GM12878 (cell line): ENCODE results near the gene TMPRSS4. TPM values are rescaled to one million over a fixed set of nuclear protein-coding genes. Genes with fewer than 3 reads are reported as not detected.

Experiments used
- ATAC-seq: fragments of 200-7000 bp; cut with Tn5 transposase; 3 replicates; pipeline ENCODE4 v1.9.1; 2020; ENCODE audit warnings: mild to moderate bottlenecking, moderate library complexity
- BruUV-seq: library from RNA; stranded (reverse); fragments of 400-500 nt; replicated peaks from 2 replicates; lab custom pipeline; 2021; lab: Mats Ljungman, UMichigan
- CTCF ChIA-PET: fragments of 300-600 bp; sonication (Branson Sonifier 250); formaldehyde crosslinking; extraction: SDS; loops from one replicate; lab custom pipeline; 2021; ENCODE audit warnings: inconsistent platforms; lab: Yijun Ruan, JAX
- POLR2A ChIA-PET: fragments of 350-600 bp; formaldehyde crosslinking; extraction: SDS; loops from one replicate; lab custom pipeline; 2021; ENCODE audit warnings: inconsistent platforms; lab: Charles Lee
- RAD21 ChIA-PET: fragments of 300-600 bp; sonication (Branson Sonifier 250); formaldehyde crosslinking; loops from one replicate; lab custom pipeline; 2023; ENCODE audit warnings: antibody characterized with exemption; ENCODE audit not compliant: unreplicated experiment; lab: Charles Lee
- SMC1A ChIA-PET: fragments of 300-600 bp; sonication (Branson Sonifier 250); formaldehyde crosslinking; loops from one replicate; lab custom pipeline; 2023; ENCODE audit not compliant: unreplicated experiment, uncharacterized antibody; lab: Charles Lee
- DNase-seq: peaks from one replicate; pipeline ENCODE4 v3.0.0-alpha.2; 2011; ENCODE audit warnings: low read depth, low spot score
- FAIRE-seq: peaks from 3 replicates; lab custom pipeline; 2011; peaks lifted over from hg19 to GRCh38; lab: Jason Lieb, UNC
- H2AFZ ChIP-seq: 2 replicates; pipeline ENCODE4 v1.6.0; 2011; ENCODE audit warnings: low read depth, low read length, control low read depth; ENCODE audit not compliant: control insufficient read depth
- H3K27ac ChIP-seq: 2 replicates; pipeline ENCODE4 v1.5.1; 2011; ENCODE audit warnings: control low read depth; ENCODE audit not compliant: control insufficient read depth, insufficient read depth
- H3K27me3 ChIP-seq, 2 experiments: replicated peaks in 1 of 2; 2 replicates each; pipeline versions ENCODE4 v1.6.0 to v1.6.1; 2011; ENCODE audit warnings: low read length in 1 of 2; ENCODE audit not compliant: control insufficient read depth in 2 of 2, insufficient read depth in 2 of 2
- H3K36me3 ChIP-seq, 2 experiments: 2 replicates each; pipeline ENCODE4 v1.5.1; 2011; ENCODE audit warnings: low read length in 1 of 2; ENCODE audit not compliant: control insufficient read depth in 2 of 2, insufficient read depth in 2 of 2
- H3K4me1 ChIP-seq: 2 replicates; pipeline ENCODE4 v1.6.1; 2011; ENCODE audit warnings: mild to moderate bottlenecking, low read length, moderate library complexity, mixed read lengths; ENCODE audit not compliant: control insufficient read depth, insufficient read depth
- H3K4me2 ChIP-seq: 2 replicates; pipeline ENCODE4 v1.6.0; 2011; ENCODE audit warnings: control low read depth; ENCODE audit not compliant: control insufficient read depth, insufficient read depth
- H3K4me3 ChIP-seq: fragments of 200-600 bp; sonication (generic); 2 replicates; pipeline ENCODE4 v1.5.1; 2016
- H3K79me2 ChIP-seq: 2 replicates; pipeline ENCODE4 v1.6.0; 2011; ENCODE audit warnings: low read length; ENCODE audit not compliant: control insufficient read depth, insufficient read depth
- H3K9ac ChIP-seq: 2 replicates; pipeline ENCODE4 v1.8.0; 2011; ENCODE audit warnings: low read length, control low read depth, mixed read lengths; ENCODE audit not compliant: control insufficient read depth, insufficient read depth
- H3K9me3 ChIP-seq: replicated peaks from 3 replicates; pipeline ENCODE4 v1.5.1; 2011; ENCODE audit warnings: mild to moderate bottlenecking, low read length; ENCODE audit not compliant: control insufficient read depth, insufficient read depth
- H4K20me1 ChIP-seq: 2 replicates; pipeline ENCODE4 v1.6.0; 2011; ENCODE audit not compliant: control insufficient read depth, insufficient read depth
- CBX3 ChIP-seq: fragments of 200-600 bp; sonication (generic); IDR thresholded peaks from 2 replicates; pipeline ENCODE4 v1.6.1; 2016; ENCODE audit warnings: low read depth, borderline replicate concordance
- E4F1 ChIP-seq: fragments of 450-650 bp; IDR thresholded peaks from 2 replicates; pipeline ENCODE4 v1.6.1; 2018; ENCODE audit warnings: borderline replicate concordance, mild to moderate bottlenecking; ENCODE audit not compliant: partially characterized antibody
- GABPA ChIP-seq: IDR thresholded peaks from 2 replicates; pipeline ENCODE4 v1.6.1; 2014; ENCODE audit warnings: antibody characterized with exemption, low read depth, mild to moderate bottlenecking, inconsistent platforms
- IRF3 ChIP-seq: fragments of 450-650 bp; IDR thresholded peaks from 2 replicates; pipeline ENCODE4 v1.6.1; 2014; ENCODE audit warnings: mild to moderate bottlenecking
- IRF4 ChIP-seq: IDR thresholded peaks from 2 replicates; pipeline ENCODE4 v1.6.1; 2011; ENCODE audit warnings: low read depth, low read length
- JUND ChIP-seq: IDR thresholded peaks from 2 replicates; pipeline ENCODE4 v1.6.1; 2012; ENCODE audit warnings: low read depth, mild to moderate bottlenecking, low read length, improper control_type of control experiment, moderate library complexity
- MEF2B ChIP-seq: fragments of 450-650 bp; IDR thresholded peaks from 2 replicates; pipeline ENCODE4 v1.6.1; 2018; ENCODE audit warnings: mild to moderate bottlenecking, moderate library complexity; ENCODE audit not compliant: partially characterized antibody, poor library complexity, severe bottlenecking
- MXI1 ChIP-seq: fragments of 150-350 bp; IDR thresholded peaks from 2 replicates; pipeline ENCODE4 v1.6.1; 2011; ENCODE audit warnings: low read depth, mild to moderate bottlenecking, inconsistent platforms, low read length, improper control_type of control experiment
- RELA ChIP-seq: fragments of 450-650 bp; IDR thresholded peaks from 2 replicates; pipeline ENCODE4 v1.8.0; 2014; ENCODE audit warnings: borderline replicate concordance; ENCODE audit not compliant: partially characterized antibody
- WGBS: methylation state at CpG from one replicate; pipeline ENCODE4 v1.1.6; 2016; ENCODE audit warnings: low lambda C conversion rate; ENCODE audit not compliant: insufficient replicate concordance, insufficient coverage; ENCODE audit errors: missing lambda C conversion rate; 5-methylcytosine and 5-hydroxymethylcytosine counted together
- in situ Hi-C: fragments of 300-500 bp; cut with MboI; formaldehyde crosslinking; loops from 9 replicates; pipeline ENCODE4 v1.14.3; 2018; ENCODE audit warnings: mixed read lengths
- intact Hi-C: fragments of 100-400 bp; cut with micrococcal nuclease; formaldehyde crosslinking; loops from one replicate; pipeline ENCODE4 v1.14.2; 2022; ENCODE audit not compliant: unreplicated experiment
- polyA plus RNA-seq, 11 experiments: library from polyadenylated mRNA; depleted of rRNA in 4 of 11; unstranded in 6 of 11; stranded (reverse) in 5 of 11; fragments of >200 nt; fragmentation: Nextera tagmentation in 4 of 11; fragmentation: Illumina TruSeq in 1 of 11; extraction: Ambion mirVana in 4 of 11; extraction: Trizol in 1 of 11; gene quantifications; 1 replicate in 1 of 11; 2 replicates in 10 of 11; pipeline versions ENCODE4 v1.2.1 to v1.2.3, GENCODE V29; 2011 to 2016; ENCODE audit warnings: inconsistent platforms in 2 of 11, missing spikeins in 2 of 11, low read depth in 1 of 11
- total RNA-seq, 4 experiments: library from RNA; depleted of rRNA in 3 of 4; stranded (reverse); fragments of >200 nt in 3 of 4; fragmentation: Illumina TruSeq in 1 of 4; extraction: Trizol in 1 of 4; gene quantifications; 2 replicates each; pipeline versions ENCODE4 v1.2.1 to v1.2.3, GENCODE V29; 2013 to 2021

Gene TMPRSS4
- total and polyA plus RNA-seq, 10 of the 15 experiments (the other 5 are each of a cell fraction or from before 2014, with no cell fraction given) = 0.14 to 0.26 TPM; not detected in 8

GRCh38 chr11:118027694-118028093 lies 49.2 kb upstream of the TMPRSS4 start (continued):
- TF ChIP-seq IRF3 = no peak
- no peak for TF ChIP-seq MEF2B
- no peak for TF ChIP-seq MXI1
- no peak for TF ChIP-seq CBX3
- TF ChIP-seq GABPA = no peak
- no peak for TF ChIP-seq IRF4

- Histone ChIP-seq H4K20me1 (no peaks in the 10 kb centered on the region), H3K27ac (no peak overlapping the region), H2AFZ (no peak overlapping the region), H3K36me3 (no peaks in the 10 kb centered on the region)
- no peak for ATAC-seq
- FAIRE-seq = no peak
- intact Hi-C loops = no loop called here
- in situ Hi-C loops = no loop called here
- ChIA-PET POLR2A (no interaction called here), RAD21 (interaction anchor here (0.9 kb wide), 1 partner anchor 78 kb away, joined by 3 read pairs; no protein-coding TSS in a partner anchor)
- DNase-seq = no peak
- no TSS peak for BruUV-seq
- TF ChIP-seq E4F1 (no peak), RELA (no peak), JUND (no peak)
- TF ChIP-seq, all 136 proteins: peak for 0
- no peak overlapping the region for H3K9ac ChIP-seq
- no peaks in the 10 kb centered on the region for H3K79me2 ChIP-seq
- H3K9me3 ChIP-seq = no peaks in the 10 kb centered on the region; the same call in 2 of the 3 replicates
- H3K4me1 ChIP-seq = peaks cover 8% of the 10 kb centered on the region
- no peak overlapping the region for H3K4me3 ChIP-seq
- SMC1A ChIA-PET = interaction anchor here (0.8 to 1.5 kb wide), 5 partner anchors 18 to 41 kb away, joined by 3 to 4 read pairs (median 3); no protein-coding TSS in a partner anchor
- H3K4me2 ChIP-seq = no peak overlapping the region
- no peaks in the 10 kb centered on the region for H3K27me3 ChIP-seq
- 28% methylated on average over 3 of the region's 3 CpGs for WGBS
- CTCF ChIA-PET = interaction anchor here (1.1 to 2.0 kb wide), 4 partner anchors 10 to 77 kb away, joined by 3 to 6 read pairs (median 4); no protein-coding TSS in a partner anchor
Observed at GRCh38 chr11:118028626-118029025, 48.3 kb upstream of the TMPRSS4 start.
